Fibroblast of pulmonary artery (primary cell): ENCODE results near the gene EEF1AKMT2.
A peak's percentile ranks its signal among the peaks of the same experiment; 100 is the strongest.
"Not testable (repeated sequence)": the region's sequence is repeated elsewhere in the genome, so short reads cannot be mapped to it uniquely, and the experiment has no call there.

Experiments
- DNase-seq: peaks from one replicate; pipeline ENCODE4 v3.0.0-alpha.2; 2010; ENCODE audit warnings: low read depth
- H3K4me3 ChIP-seq: replicated peaks from 2 replicates; pipeline ENCODE4 v1.5.1; 2011; ENCODE audit warnings: low read depth, mild to moderate bottlenecking, control low read depth, low read length, moderate library complexity
- TF ChIP-seq, protein P1 (sequence below): IDR thresholded peaks from 2 replicates; pipeline ENCODE4 v1.5.1; 2011; ENCODE audit warnings: mild to moderate bottlenecking, control low read depth, low read length, inconsistent platforms; ENCODE audit errors: missing control alignments

The EEF1AKMT2 gene

DNA sequence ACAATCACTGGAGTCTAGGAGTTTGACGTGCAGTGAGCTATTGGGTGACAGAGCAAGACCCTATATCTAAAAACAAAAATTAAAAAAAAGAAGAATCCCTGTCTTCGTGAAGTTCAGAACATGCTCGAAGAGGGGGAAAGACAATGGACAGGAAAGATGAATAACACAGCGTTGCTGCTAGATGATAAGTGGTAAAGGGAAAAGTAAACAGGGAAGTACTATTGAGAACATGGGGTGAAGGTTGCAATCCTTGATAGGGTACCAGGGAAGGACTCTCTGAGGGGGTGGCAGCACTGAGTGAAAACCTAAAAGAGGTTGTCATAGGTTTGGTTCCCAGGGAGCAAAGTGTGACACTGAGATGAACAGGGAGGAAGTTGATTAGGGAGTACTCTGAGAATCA, 7.1 kb upstream of the EEF1AKMT2 start:
- H3K4me3 ChIP-seq, result no peak overlapping the region
- DNase-seq, result no peak
- TF ChIP-seq, protein P1, sequence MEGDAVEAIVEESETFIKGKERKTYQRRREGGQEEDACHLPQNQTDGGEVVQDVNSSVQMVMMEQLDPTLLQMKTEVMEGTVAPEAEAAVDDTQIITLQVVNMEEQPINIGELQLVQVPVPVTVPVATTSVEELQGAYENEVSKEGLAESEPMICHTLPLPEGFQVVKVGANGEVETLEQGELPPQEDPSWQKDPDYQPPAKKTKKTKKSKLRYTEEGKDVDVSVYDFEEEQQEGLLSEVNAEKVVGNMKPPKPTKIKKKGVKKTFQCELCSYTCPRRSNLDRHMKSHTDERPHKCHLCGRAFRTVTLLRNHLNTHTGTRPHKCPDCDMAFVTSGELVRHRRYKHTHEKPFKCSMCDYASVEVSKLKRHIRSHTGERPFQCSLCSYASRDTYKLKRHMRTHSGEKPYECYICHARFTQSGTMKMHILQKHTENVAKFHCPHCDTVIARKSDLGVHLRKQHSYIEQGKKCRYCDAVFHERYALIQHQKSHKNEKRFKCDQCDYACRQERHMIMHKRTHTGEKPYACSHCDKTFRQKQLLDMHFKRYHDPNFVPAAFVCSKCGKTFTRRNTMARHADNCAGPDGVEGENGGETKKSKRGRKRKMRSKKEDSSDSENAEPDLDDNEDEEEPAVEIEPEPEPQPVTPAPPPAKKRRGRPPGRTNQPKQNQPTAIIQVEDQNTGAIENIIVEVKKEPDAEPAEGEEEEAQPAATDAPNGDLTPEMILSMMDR, result no peak

DNA sequence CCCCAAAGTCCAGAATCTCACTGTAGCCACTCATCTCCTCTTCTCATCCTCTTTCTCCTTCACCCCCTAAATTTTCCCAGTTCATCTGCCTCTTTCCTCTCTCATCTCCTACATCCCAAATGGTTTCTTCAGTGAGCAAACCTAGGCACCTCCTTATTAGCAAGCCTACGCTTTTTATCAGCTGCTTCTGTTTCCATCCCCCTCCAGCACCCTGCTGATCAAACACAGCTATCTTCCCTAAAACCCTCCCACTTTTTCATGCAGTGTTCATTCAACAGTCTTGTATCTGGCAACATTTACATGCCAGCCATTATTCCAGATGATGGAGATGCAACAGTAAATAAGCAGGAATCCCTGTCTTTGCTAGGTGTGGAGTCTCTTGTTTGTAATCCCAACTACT, 6.7 kb upstream of the EEF1AKMT2 start:
- DNase-seq, result no peak
- no peak overlapping the region for H3K4me3 ChIP-seq
- TF ChIP-seq, protein P1, result no peak

DNA sequence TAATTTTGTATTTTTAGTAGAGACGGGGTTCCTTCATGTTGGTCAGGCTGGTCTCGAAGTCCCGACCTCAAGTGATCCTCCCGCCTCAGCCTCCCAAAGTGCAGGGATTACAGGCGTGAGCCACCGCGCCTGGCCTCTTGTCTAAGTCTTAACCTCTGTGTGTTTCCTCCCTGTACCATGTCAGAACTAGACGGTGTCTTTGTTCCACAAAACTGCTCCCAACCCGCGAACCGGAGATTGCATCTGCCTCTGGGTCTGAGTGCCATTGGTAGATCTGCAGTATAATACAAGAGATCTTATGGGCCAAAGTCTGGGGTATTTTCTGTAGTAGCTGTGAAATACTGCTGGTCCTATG, 1.3 kb upstream of the EEF1AKMT2 start:
- no peak overlapping the region for H3K4me3 ChIP-seq
- DNase-seq, result no peak
- TF ChIP-seq, protein P1, result no peak

DNA sequence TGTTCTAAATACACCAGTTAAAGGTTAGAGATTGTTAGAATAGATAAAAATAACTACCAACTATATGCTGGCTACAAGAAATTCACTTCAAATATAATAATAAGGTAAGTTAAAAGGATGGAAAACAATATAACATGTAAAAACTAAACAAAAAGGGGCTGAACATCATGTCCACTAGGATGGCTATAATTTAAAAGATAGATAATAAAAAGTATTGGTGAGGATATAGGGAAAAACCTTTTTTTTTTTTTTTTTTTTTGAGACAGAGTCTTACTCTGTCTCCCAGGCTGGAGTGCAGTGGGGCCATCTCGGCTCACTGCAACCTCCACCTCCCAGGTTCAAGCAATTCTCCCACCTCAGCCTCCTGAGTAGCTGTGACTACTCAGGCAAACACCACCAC, 8.8 kb downstream of the EEF1AKMT2 start:
- DNase-seq, H3K4me3 ChIP-seq: not testable (repeated sequence)

DNA sequence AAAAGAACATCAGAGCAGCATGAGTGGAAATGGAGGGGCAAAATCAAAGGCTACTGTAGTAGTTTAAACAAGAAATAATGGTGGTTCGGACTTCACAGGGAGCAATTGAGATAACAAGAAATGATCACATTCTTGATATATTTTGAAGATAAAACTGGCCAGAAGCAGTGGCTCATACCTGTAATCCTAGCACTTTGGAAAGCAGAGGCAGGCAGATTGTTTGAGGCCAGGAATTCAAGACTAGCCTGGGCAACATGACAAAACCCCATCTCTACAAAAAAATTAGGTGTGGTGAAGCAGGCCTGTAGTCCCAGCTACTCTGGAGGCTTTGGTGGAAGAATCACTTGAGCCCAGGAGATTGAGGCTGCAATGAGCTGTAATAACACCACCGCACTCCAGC, 22.9 kb downstream of the EEF1AKMT2 start:
- H3K4me3 ChIP-seq, result no peak overlapping the region
- DNase-seq, result no peak
- TF ChIP-seq, protein P1, result no peak

DNA sequence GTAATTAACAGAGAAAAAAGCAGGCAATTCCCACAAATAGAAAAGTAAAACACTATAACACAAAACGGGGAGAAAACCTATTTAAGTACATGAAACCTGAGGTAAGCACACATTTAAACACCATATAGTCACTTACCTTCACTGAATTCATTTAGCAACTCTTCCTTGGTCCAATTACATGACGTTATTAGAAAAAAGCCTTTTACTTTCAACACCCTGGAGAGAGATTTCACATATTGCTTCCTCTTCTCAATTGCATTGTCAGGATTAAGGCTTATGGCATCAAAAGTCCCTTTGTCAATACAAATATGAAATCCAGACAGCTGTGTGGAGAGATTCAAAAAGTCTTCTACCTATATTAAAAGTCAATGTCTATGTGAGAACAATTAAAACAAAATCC, 26.4 kb downstream of the EEF1AKMT2 start:
- TF ChIP-seq, protein P1, result no peak
- H3K4me3 ChIP-seq, result no peak overlapping the region
- DNase-seq, result no peak

DNA sequence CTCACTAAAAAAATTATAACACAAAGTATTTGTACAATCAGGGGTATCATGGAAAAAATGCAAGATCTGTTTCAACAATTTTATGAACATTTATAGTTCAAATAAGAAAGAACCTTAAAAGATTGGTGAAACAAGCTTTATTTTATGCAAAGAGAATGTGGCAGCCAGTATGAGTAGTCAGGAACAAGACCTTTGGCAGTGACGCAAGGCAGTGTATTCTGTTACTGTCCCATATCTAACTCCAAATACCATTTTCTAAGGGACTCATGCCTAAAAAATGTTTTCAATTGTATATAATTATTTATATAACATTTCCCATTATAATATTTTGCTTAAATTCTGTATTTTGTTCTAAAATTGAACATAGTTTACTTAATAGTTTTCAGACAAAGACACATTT, 28.4 kb downstream of the EEF1AKMT2 start:
- no peak overlapping the region for H3K4me3 ChIP-seq
- peak; percentile 34 for DNase-seq
- TF ChIP-seq, protein P1, result no peak

DNA sequence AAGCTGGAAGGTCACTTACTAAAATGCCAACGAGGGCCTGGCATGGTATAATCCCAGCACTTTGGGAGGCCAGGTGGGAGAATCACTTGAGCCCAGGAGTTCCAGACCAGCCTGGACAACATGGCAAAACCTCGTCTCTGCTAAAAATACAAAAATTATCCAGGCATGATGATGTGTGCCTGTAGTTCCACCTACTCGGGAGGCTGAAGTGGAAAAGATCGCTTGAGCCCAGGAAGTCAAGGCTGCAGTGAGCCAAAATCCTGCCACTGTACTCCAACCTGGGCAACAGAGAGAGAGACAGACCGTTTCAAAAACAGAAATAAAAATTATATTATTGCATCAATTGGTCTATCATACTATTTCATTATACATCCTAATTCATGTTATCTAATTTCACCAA, 29.4 kb downstream of the EEF1AKMT2 start:
- TF ChIP-seq, protein P1, result no peak

More for the DNA sequence above, 29.4 kb downstream of the EEF1AKMT2 start:
- DNase-seq, result no peak
- H3K4me3 ChIP-seq, result no peak overlapping the region
